PC-3 (cell line): ENCODE data around the gene NKX6-2.
"Not testable (repeated sequence)": the region's sequence is repeated elsewhere in the genome, so short reads cannot be mapped to it uniquely, and the experiment has no call there.

Source experiments
- CTCF ChIP-seq: fragments of 300-600 bp; sonication (generic); conservative IDR thresholded peaks from 2 replicates; pipeline ENCODE4 v1.5.1; 2017; ENCODE audit warnings: antibody characterized with exemption, low read depth, mild to moderate bottlenecking, low read length
- EZH2 ChIP-seq: fragments of 300-600 bp; sonication (generic); IDR thresholded peaks from one replicate; pipeline ENCODE4 v1.6.1; 2017; ENCODE audit warnings: antibody characterized with exemption, mild to moderate bottlenecking, low read length; ENCODE audit not compliant: unreplicated experiment

GRCh38 chr10:132825783-132826523 lies 40.0 kb upstream of the NKX6-2 start:
- not testable (repeated sequence) for TF ChIP-seq CTCF, EZH2
